HG03135 (cell line): ENCODE data around the gene TNRC18.
"Not testable (repeated sequence)": the region's sequence is repeated elsewhere in the genome, so short reads cannot be mapped to it uniquely, and the experiment has no call there.

Source experiments
- ATAC-seq: cut with Tn5 transposase; IDR thresholded peaks from one replicate; pipeline ENCODE4 v1.9.1; 2021; ENCODE audit warnings: mild to moderate bottlenecking, moderate library complexity; ENCODE audit not compliant: unreplicated experiment

TNRC18 gene

DNA sequence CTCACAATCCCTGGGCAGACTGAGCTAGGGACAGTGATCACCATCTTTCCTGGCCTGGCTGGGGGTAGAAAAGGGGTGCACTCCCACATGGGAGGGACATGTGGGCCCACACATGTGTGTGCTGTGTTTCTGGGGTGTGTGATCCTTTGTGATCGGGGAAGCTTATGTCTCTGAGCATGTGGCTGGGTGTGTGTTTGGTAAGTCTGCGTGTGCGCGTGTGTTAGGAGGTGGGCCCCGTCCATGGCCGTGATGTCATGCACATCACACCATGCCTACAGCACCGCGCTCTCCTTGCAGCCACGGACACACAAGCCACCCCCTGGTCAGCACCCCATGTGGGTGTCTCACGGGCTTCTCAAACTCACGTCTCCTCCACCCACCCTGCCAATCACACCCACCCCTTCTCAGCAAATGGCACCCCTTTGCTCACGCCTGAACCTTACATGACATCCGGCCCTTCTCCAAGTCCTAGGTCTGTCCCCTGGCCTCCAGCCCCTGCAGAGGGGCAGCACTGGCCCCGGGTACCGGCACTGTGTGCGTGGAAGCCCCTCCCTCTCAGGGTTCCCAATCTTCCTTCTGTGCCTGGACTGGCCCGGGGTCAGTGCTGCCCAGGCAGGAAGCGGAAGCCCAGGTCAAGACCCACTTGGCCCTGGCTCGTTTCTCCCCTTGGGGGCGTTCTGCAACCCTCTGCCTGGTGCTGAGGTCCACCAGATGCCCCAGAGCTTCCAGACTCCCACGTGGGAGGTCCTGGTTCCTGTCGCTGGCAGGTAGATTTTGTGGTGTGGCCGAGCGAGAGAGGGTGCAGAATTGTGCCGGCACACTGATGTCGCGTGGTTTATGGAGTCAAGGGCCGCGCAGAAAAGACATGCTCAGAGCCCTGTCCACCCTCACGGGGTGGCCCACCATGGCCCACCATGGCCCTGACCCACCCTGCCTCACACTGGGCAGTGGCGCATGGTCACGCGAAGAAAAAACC is 128.3 kb downstream of the TNRC18 start:
- ATAC-seq, result no peak

DNA sequence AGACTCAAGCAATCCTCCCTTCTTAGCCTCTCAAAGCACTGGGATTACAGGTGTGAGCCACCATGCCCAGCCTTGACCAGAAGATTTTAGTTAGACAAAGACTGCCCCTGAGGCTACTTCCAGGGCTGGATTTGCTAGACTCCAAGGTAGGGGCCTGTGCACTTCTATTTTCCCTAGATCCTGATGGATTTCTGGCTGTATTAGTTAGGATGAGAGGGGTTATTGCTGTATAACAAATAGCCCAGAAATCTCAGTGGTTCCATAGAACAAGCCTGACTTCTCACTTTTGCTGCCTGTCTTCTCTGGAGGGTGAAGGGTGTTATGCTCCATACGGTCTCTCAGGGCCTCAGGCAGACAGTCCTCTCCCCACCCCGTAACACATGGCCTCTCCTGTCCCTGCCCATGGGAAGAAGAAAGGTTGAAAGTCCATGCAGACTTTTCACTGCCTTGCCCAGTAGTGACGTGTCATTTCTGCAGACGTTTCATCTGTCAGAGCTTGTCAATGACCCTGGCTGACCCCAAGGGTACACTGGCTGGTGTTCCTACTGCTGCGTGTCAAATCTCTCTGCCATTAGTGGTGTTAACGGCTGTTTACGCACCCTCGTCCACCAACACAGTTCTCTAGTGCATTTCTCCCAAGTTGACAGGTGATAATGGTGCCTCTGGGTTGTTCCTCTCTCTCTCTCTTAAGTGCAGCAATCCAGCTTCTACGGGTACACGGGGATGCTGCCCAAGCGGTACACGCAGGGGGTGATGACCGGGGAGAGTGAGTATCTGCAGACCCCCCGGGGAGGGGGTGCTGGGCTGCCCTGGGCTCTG is 129.3 kb downstream of the TNRC18 start:
- ATAC-seq, result no peak

DNA sequence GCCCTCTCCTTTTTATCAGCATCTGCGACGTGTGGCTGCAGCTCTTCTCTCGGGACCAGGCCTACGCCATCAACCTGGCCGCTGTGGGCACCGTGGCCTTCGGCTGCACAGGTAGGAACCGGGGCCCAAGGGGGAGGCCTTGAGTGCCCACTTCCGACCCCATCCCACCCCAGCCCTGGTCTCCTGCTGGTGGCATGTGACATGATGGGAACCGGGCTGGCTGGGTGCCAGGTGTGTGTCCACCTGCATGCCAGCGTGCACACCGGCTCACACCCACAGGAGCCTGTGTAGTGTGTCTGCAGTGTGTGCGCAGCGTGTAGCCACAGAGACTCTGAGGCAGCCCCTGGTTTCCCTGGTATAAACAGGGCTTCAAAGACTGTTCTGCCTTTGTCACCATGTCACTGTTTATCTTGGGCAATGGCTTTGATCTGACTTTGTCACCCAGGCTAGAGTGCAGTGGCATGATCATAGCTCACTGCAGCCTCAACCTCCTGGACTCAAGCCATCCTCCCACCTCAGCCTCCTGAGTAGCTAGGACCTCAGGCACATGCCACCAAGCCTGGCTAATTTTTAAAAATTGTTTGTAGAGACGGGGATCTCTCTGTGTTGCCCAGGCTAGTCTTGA is 131.8 kb downstream of the TNRC18 start:
- not testable (repeated sequence) for ATAC-seq

DNA sequence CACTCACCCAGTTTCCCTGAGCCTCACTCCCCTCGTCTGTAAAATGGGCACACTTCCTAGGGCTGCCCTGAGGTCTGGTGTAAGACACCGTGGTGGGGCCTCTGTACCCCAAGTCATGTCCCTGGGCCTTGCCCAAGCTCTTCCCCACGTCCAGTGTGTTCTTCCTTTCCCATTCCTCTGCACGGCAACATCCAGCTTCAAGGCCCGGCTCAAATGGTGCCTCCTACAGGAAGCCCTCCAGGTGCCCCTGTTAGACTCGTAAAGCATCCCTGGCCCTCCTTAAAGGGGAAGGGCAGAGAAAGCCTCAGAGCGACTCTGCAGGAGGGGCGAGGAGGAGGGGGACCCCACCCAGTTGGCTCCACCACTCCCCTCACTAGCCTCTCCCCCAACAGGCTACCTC is 132.3 kb downstream of the TNRC18 start:
- ATAC-seq, result no peak

DNA sequence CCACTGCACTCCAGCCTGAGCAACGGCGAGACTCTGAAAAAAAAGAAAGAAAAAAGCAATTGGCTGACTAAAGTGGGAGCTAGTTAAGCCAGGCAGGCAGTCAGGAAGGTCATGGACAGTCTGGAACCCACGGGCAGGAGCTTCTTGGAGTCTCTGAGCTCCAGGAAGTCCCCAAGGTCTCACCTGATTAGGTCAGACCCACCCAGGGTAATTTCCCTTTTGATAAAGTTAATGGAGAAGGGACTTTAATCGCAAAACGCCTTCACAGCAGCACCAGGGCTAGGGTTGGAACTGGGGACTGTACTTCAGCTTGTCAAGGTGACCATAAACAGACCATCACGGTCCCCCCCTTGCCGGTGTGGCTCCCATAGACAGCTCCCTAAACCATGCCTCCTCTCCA is 134.3 kb downstream of the TNRC18 start:
- ATAC-seq, result no peak

DNA sequence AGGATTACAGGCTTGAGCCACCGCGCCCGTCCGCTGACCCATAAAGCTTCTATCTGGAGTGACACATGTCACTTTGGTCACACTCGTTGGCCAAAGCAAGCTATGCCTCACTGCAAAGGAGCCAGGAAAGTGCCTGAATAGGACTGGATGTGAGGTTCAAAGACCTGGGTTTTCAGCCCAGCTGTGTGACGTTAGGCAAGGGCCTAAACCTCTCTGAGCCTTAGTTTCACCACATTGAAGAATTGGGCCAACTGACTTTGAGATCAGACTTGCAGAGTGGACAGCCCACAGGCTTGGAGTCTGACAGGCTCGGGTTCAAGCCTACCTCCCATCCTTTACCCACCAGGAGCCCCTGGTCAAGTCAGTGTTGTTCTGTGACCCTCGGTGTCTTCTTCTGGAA is 135.1 kb downstream of the TNRC18 start:
- ATAC-seq, result not testable (repeated sequence)

DNA sequence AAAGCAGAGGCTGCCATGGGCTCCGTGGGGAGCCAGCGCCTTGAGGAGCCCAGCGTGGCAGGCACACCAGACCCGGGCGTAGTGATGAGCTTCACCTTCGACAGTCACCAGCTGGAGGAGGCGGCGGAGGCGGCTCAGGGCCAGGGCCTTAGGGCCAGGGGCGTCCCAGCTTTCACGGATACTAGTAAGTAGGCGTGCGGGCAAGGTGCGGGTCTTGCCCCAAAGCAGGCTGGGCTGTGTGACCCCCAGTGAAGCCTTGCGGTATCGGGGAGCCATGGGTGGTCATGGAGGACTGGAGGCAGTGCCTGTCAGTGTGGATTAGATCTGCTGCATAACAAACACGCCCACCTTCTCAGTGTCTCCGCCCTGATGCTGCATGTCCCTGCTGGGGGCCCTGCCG is 135.8 kb downstream of the TNRC18 start:
- no peak for ATAC-seq

DNA sequence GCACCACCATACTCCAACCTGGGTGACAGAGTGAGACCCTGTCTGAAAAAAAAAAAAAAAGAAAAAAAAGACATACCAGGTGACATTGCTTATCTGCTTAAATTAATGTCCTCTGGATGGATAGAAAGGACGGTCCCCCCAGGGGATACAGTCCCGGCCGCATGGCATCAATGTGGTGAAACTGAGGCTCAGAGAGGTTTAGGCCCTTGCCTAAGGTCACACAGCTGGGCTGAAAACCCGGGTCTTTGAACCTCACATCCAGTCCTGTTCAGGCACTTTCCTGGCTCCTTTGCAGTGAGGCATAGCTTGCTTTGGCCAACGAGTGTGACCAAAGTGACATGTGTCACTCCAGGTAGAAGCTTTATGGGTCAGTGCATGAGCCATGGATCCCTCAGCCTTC is 136.3 kb downstream of the TNRC18 start:
- not testable (repeated sequence) for ATAC-seq

DNA sequence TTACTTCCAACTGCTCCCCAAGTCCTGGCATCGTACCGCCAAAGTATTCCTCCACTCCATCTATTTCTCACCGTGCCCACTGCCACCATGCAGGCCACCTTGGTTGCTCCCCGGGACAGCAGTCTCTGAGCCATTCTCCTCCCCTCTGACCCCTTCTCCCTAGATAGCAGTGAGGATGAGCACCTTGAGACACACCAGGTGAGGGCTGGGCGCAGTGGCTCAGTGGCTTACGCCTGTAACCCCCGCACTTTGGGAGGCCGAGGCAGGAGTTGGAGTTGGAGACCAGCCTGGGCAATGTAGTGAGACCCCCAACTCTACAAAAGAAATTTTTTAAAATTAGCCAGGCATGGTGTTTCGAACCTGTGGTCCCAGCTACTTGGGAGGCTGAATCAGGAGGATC is 136.7 kb downstream of the TNRC18 start:
- ATAC-seq, result no peak

DNA sequence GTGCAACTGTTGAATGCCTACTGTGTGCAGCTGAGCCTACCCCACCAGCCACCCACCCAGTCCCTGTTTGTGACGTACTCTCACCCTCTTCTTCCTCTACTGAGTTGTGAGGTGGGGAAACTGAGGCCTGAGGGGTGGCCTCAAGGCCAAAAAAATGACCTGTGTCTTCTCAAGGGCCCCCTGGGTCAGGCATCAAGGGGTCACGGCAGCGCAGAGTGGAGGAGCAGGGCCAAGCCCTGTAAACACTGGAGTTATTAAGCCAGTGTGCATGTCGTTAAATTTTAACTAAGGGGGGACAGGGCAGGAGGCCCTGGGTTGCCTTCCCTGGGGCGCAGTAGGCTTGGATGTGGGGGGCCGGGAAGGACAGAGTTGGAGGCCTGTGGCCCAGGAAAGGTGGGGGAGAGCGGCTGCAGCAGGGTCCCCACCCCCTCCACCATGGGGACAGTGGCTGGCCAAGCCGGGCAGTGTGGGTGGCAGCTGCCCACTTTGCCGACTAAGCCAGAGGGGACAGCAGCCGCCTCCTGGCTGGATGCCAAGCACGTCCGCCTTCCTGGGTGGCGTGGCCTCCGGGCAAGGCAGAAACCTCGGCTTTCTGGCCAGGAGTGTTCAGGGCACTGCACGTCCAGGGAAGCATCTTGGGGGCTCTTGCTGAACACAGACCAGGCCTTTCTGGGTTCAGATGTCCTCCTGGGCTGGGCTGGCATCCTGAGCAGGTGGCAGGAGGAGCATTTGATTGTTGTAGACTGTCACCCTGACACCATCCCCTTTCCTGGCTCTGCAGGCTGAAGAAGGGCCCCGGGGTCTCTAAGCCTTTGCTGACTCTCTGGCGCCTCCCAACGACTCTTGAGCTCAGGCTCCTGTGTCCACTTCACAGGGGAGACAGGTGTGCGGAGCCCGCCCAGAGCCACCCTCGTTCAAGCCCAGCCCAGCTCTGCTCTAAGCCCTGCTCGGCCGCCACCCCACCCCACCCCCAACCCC is 139.0 kb downstream of the TNRC18 start:
- no peak for ATAC-seq

DNA sequence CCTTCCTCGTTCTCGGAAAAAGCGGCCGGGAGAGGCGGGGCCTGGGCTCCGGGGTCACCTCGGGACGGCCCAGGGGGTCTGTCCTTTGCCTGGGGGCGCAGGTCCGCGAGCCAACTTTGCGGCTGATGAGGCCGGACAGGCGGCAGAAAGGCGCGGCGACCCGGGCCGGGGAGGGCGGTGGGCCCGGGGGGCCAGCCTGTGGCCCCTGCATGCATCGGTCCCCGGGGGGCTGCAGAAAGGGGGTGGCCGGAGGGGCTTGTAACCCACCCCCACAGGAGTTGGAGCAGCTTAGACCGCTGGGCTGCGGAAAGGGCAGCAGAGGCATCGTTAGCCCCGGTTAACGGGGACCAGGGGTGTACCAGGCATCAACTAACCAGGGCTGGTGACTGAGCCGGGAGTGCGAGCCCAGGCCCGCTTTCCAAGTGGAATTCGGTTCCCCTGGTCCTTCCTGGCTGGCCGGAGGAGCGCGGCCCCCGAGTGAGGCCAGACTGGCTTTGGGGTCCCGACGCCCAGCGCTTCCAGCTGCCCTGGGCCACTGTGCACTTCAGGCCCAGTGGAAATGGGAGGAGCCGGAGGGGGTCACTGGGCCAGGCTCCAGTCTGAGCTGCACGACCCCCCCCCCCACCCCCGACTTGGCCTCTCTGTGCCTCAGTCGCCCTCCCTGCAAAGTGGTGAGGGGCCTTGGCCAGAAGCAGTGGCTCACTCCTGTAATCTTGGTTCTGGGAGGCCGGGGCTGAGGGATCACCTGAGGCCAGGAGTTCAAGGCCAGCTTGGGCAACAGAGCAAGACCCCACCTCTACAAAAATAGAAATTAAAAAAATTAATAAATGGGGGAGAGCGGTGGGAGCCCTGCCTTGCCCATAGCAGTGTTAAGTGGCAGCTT is 140.0 kb downstream of the TNRC18 start:
- no peak for ATAC-seq

DNA sequence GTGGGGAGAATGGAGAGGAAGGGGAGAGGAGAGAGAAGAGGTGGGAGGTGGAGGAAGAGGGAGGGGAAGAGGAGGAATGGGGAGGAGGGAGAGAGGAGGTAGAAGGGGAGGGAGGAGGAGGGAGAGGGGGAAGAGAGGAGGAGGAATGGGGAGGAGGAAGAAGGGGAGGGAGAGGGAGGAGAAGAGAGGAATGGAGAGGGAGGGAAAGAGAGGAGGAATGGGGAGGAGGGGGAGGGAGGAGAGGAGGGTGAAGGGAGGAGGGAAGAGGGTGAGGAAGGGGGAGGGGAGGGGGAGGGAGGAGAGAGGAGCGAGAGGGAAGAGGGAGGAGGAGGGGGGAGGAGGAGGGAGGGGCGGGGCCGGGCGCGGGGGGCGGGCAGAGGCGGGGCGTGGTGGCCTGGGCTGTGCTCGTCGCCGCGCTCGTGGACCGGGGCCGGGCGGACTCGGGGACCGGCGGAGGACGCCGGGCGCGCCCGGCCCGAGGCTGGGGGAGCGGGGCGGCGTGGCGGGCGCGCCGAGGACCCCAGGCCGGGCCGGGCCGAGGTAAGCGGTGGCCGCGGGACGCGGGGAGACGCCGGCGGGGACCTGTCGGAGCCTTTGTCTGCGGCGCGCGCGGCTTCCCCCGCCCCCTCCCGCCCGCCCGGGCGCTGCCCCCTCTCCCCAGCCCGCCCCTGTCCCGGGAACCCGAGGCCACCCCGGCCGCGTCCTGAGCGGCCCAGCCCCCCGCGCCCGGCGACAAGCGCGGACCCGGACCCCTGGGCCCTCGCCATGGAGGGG is 140.9 kb downstream of the TNRC18 start, which contains the start of gene SLC29A4:
TSS of gene SLC29A4 (plus strand) at position 401 of the 774 bp plus-strand sequence. CDS start 4,874 bp downstream, outside the sequence.
- no peak for ATAC-seq

DNA sequence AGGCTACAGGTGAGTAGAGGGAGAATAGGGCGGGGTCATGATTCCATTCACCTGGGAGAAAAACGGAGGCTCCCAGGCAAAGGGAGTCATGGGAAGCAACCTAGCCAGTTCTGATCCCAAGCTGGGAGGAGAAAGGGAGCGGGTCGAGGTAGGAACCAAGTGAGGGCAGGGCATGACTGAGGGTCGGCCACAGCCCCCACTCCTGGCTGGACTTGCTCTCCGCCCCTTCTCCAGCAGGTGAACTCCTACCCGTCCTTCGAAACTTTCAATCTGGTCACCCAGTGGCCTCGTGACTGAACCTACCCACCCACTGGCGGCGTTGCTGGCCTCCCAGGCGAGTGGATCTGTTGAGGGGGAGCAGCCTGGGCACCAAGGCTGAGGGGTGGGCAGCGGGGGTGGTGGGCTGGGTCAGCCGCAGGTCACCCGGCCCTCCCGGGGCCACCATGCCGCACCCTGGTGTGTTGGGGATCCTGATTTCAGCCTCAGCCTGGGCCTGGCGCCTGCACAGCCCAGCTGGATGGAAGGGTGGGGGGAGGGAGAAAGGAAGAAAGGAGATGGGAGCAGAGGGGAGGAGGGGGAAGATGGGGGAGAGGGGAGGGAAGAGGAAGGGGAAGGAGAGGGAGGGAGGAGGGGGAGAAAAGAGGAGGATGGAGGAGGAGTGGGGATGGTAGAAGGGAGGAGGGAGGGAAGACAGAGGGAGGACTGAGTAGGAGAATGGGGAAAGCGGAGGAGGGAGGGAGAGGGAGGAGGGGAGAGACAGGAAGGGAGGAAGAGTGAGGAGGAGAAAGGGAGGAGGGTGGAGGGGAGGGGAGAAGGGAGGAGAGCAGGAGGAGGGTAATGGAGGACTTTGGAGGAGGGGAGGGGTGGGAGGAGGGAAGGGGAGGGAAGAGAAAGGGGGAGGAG is 141.8 kb downstream of the TNRC18 start:
- not testable (repeated sequence) for ATAC-seq

DNA sequence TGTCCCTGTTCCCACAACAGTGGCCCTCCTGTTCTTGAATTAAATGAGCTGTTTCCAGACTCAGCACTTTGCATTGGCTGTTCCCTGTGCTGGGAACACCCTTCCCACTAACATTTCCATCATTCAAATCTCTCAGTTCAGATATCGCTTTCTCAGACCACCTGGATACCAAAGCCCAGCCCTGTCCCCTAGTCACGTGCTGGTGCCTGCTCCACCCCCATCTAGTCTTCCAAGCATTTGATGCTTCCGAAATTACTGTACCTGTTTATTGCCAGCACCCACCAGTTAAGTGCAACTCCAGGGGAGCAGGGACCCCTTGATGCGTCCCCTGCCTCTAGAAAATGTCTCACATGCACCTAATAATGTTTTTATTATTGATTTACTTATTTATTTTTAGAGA is 143.9 kb downstream of the TNRC18 start:
- no peak for ATAC-seq

DNA sequence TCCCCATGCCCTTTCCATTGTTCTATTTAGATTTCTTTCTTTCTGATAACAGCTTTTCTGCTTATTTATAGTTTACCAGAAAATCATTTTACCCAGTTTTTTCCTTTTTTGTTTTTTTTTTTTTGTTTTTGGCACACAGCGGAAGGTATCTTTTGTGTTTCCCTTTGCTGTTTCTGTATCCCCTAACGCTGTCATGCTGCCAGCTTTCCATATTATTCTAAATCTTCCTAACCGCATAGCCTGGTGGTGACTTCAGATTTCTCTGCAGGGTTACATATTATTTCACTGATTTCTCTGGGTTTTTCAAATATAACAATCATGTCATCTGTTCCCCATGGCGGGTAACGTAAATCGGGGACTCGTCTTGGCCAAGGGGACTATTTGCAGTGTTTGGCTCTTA is 144.9 kb downstream of the TNRC18 start:
- no peak for ATAC-seq

DNA sequence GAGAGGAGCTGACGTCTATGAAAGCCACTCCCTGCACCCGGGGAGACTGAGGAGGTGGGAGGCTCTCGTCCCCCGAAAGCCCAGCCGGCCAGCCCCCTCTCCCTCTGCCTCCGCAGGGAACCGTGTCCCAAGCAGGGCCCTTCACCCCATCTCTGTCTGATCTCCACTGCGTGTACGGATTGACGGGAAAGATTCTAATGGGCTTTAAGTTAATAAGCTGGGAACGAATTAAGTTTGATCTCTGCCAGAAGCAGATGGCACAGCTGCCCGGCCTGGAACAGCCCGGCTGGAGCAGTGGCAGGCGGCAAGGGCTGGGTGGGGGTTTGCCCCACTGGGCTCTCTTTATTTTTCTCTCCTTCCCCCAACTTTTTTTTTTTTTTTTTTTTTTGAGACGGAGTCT is 147.0 kb downstream of the TNRC18 start:
- no peak for ATAC-seq

DNA sequence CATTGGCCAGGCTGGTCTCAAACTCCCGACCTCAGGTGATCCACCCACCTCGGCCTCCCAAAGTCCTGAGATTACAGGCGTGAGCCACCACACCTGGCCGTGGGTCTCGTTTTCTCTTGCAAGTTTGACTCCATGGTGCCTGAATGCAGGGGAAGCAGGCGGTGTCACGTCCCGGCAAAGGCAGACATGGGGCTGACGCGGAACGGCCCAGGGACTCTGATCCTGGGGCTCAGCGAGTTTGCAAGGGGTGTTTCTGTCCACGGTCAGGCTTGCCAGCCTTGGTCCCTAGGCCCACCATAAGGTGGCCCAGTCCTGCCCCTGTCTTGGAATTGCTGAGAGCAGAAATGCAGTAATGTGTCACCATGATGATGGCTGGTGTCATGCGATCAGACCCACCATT is 147.5 kb downstream of the TNRC18 start:
- ATAC-seq, result not testable (repeated sequence)
